ENCODE measurements around the gene OR10G7.

GRCh38 chr11:124085583-124085982, 44.5 kb upstream of the OR10G7 start:
- TF ChIP-seq POLR2A (IDR thresholded peaks at IDR 0.05) = no peak
- no peak for TF ChIP-seq CTCF (IDR thresholded peaks at IDR 0.05)

Measured in heart left ventricle (tissue), 13 donors.